ENCODE results near the gene NFAM1. TPM values are rescaled to one million over a fixed set of nuclear protein-coding genes. Genes with fewer than 3 reads are reported as not detected.

Gene NFAM1
- total RNA-seq, 2 experiments from 2014 or later = 0.11 to 0.21 TPM

DNA sequence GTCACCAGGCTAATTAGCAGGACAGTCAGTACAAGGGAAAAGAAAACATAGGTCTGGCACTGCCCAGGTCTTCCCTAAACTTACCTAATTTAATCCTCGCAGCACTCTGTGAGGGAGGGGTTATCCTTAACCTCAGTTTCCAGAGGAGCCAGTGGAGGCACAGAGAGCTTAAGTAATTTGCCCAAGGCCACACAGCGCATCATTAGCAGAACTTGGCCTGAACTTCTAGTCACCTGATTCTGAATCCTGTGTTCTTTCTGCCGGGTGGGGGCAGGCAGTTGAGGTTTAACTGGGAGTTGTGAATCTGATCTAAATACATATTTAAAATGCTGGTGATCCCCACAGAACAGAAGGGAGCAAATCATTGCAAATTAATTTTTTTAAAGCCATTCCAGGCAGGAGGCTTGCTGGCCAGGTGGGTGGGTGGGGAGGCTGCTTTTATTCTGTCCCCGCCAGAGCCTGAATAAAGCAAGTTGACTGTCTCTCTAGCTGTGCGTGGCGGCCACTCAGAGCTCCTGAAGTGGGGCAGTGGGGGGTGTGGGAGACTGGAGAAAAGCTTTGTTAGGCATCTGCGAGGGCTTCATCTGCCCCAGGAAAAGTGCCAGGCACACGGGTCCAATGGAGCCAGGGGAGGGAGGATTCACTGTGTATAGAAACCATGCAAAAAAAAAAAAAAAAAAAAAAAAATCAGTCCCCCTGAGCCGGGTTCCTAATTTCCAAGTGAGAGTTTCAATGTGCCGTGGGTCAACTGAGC, 66.1 kb downstream of the NFAM1 start:
- ChIA-PET POLR2A (no interaction called here), CTCF (interaction anchor here (0.5 to 0.7 kb wide), 3 partner anchors 21 to 291 kb away, joined by 3 to 4 read pairs (median 3); no protein-coding TSS in a partner anchor)
- peaks cover 36% of the 10 kb centered on the region for H3K27me3 Mint-ChIP-seq
- no peaks in the 10 kb centered on the region for H3K36me3 Mint-ChIP-seq (ENCODE audit: low read depth)
- intact Hi-C loops (cut with DNase I, micrococcal nuclease) = no loop called here
- H3K4me3 Mint-ChIP-seq = no peak overlapping the region
- no peak overlapping the region for H3K27ac Mint-ChIP-seq
- ATAC-seq (no peak), DNase-seq (no peak)
- H3K9me3 Mint-ChIP-seq (ENCODE audit: low read depth) = no peaks in the 10 kb centered on the region
- H3K4me1 Mint-ChIP-seq = peaks cover 17% of the 10 kb centered on the region

DNA sequence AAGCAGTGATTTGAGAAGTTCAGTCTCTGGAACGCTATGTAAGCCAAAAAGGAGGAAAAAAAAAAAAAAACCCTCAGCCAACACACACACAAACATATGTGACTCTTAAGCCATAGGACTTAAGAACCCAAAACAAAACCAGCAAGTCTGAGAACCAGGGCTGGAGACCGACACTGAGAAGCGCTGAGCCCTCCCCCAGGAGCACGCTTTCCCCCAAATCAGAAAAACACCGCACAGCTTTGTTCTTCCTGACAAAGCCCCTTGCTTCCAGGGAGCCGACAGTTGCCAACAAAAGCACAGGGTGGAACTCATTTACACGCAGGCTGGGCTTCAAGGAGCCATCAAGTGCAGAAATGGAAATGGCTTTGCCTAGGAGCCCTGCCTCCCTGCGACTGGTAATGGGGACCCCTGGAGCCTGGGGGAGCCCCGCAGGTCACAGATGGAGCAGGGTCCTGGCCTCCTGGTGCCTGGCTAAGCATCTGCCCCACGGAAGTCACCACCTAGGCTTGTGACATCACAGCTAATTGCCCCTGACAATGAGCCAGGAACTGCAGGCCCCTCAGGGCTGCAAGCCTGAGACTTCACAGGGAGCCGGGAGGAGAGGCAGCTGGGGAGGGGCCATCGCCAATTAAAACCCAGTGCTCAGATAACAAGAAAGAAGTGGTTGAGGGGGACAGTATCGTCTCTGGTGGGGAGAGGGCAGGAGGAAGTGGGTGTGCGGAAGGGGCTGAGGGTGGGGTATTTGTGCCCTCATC, 66.9 kb downstream of the NFAM1 start:
- ChIA-PET POLR2A (no interaction called here), CTCF (interaction anchor here (0.5 to 0.7 kb wide), 2 partner anchors 96 to 280 kb away, joined by 3 to 4 read pairs; no protein-coding TSS in a partner anchor)
- H3K4me3 Mint-ChIP-seq = no peak overlapping the region
- peaks cover 36% of the 10 kb centered on the region for H3K27me3 Mint-ChIP-seq
- no peaks in the 10 kb centered on the region for H3K36me3 Mint-ChIP-seq (ENCODE audit: low read depth)
- peaks cover 17% of the 10 kb centered on the region for H3K4me1 Mint-ChIP-seq
- DNase-seq = no peak
- intact Hi-C loops (cut with DNase I, micrococcal nuclease) = no loop called here
- no peak for ATAC-seq
- no peak overlapping the region for H3K27ac Mint-ChIP-seq
- no peaks in the 10 kb centered on the region for H3K9me3 Mint-ChIP-seq (ENCODE audit: low read depth)

DNA sequence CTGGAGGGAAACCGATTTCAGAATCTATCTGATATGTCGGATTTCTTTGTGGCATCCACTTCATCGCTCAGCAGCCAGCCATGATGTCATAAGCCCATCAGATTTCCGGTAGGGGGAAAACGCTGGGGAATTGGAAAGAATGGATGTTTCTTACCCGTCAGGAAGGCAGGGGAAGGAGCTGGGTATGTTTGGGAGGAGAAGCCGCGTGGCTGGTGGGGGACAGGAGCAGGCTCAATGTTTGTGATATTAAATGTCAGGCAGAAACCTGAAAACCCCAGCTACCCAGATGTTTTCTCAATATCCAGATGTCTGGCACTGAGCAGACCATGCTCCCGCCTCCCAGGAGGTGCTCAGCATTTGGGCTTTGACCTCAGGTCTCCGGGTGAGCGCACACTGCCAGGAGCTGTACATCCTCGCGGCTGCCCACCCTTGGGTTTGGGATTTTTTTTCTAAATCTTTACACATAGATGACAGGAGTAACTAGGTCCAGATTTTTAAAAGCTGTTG, 67.5 kb downstream of the NFAM1 start:
- intact Hi-C loops (cut with DNase I, micrococcal nuclease) = no loop called here
- no peak for ATAC-seq
- no peak for DNase-seq
- H3K36me3 Mint-ChIP-seq (ENCODE audit: low read depth) = no peaks in the 10 kb centered on the region
- H3K9me3 Mint-ChIP-seq (ENCODE audit: low read depth) = no peaks in the 10 kb centered on the region
- H3K27me3 Mint-ChIP-seq = peaks cover 36% of the 10 kb centered on the region
- peaks cover 15% of the 10 kb centered on the region for H3K4me1 Mint-ChIP-seq
- H3K27ac Mint-ChIP-seq = no peak overlapping the region
- ChIA-PET POLR2A (no interaction called here), CTCF (interaction anchor here (0.5 to 1.0 kb wide), 3 partner anchors 79 to 280 kb away, joined by 3 to 4 read pairs (median 4); no protein-coding TSS in a partner anchor)
- no peak overlapping the region for H3K4me3 Mint-ChIP-seq

DNA sequence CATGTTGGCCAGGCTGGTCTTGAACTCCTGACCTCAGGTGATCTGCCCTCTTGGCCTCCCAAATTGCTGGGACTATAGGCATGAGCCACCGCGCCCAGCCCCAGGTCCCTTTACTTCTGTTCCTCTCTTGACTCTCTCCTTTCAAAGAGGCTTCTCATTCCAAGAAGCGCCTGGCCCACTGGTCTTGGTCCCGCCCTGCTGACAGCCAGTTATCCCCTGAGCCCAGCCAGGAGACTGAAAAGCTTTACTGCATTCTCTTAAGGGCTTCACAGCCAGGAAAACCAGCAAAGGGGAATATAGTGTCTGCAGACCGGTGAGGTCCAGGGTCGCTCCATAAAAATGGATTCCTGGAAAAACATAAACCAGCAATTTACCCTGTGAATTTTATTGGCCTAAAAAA, 68.3 kb downstream of the NFAM1 start:
- H3K9me3 Mint-ChIP-seq (ENCODE audit: low read depth) = no peaks in the 10 kb centered on the region
- peaks cover 36% of the 10 kb centered on the region for H3K27me3 Mint-ChIP-seq
- H3K4me3 Mint-ChIP-seq = no peak overlapping the region
- peaks cover 12% of the 10 kb centered on the region for H3K4me1 Mint-ChIP-seq
- CTCF ChIA-PET = interaction anchor here (1.0 kb wide), 1 partner anchor 80 kb away, joined by 4 read pairs; no protein-coding TSS in a partner anchor
- intact Hi-C loops (cut with DNase I, micrococcal nuclease) = no loop called here
- no peaks in the 10 kb centered on the region for H3K36me3 Mint-ChIP-seq (ENCODE audit: low read depth)
- POLR2A ChIA-PET = no interaction called here
- DNase-seq (no peak), ATAC-seq (no peak)
- no peak overlapping the region for H3K27ac Mint-ChIP-seq

DNA sequence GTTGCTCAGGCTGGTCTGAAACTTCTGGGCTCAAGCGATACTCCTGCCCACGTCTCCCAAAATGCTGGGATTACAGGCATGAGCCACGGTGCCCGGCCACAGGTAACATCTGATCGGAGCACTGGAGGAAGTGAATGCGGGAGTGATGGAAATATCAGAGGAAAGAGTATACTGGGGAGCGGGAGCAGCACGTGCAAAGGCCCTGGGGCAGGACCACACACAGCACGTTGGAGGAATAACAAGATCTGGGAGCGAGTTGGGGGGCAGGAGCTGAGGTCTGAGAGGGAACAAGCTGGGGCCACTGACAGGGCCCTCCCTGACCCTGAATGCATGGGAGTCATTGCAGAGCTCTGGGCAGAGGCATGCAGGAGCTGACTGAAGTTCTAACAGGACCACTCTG, 70.7 kb downstream of the NFAM1 start:
- Mint-ChIP-seq H3K27me3 (peaks cover 19% of the 10 kb centered on the region), H3K4me1 (no peaks in the 10 kb centered on the region), H3K4me3 (no peak overlapping the region), H3K36me3 (ENCODE audit: low read depth) (no peaks in the 10 kb centered on the region), H3K27ac (no peak overlapping the region), H3K9me3 (ENCODE audit: low read depth) (no peaks in the 10 kb centered on the region)
- intact Hi-C loops (cut with DNase I, micrococcal nuclease) = no loop called here
- ChIA-PET POLR2A (no interaction called here), CTCF (interaction anchor here (0.7 kb wide), 1 partner anchor 261 kb away, joined by 4 read pairs; no protein-coding TSS in a partner anchor)
- ATAC-seq = no peak
- DNase-seq = no peak

DNA sequence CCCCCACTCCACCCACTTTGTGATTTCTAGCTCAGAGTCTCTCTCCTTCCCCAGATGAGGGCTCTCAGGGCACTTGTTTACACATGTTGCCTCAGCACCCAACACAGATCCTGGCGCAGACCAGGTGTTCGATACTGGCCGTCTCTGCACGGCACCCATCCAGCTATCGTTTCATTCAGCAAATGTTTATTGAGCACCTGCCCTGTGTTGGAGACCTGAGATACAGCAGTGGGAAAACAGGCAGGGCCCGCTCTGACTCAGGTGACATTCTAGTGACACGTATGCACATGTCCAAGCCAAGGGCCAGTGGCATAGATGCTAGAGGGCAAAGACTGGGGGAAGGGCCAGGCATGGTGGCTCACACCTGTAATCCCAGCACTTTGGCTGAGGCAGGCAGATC, 71.9 kb downstream of the NFAM1 start:
- ATAC-seq (no peak), DNase-seq (no peak)
- intact Hi-C loops (cut with DNase I, micrococcal nuclease) = no loop called here
- peaks cover 12% of the 10 kb centered on the region for H3K27me3 Mint-ChIP-seq
- no peaks in the 10 kb centered on the region for H3K9me3 Mint-ChIP-seq (ENCODE audit: low read depth)
- H3K4me3 Mint-ChIP-seq = no peak overlapping the region
- H3K36me3 Mint-ChIP-seq (ENCODE audit: low read depth) = no peaks in the 10 kb centered on the region
- no peak overlapping the region for H3K27ac Mint-ChIP-seq
- CTCF ChIA-PET = interaction anchor here (1.4 kb wide), 1 partner anchor 9 kb away, joined by 3 read pairs; no protein-coding TSS in a partner anchor
- POLR2A ChIA-PET = interaction anchor here (0.8 kb wide), 1 partner anchor 9 kb away, joined by 3 read pairs; no protein-coding TSS in a partner anchor
- H3K4me1 Mint-ChIP-seq = no peaks in the 10 kb centered on the region

DNA sequence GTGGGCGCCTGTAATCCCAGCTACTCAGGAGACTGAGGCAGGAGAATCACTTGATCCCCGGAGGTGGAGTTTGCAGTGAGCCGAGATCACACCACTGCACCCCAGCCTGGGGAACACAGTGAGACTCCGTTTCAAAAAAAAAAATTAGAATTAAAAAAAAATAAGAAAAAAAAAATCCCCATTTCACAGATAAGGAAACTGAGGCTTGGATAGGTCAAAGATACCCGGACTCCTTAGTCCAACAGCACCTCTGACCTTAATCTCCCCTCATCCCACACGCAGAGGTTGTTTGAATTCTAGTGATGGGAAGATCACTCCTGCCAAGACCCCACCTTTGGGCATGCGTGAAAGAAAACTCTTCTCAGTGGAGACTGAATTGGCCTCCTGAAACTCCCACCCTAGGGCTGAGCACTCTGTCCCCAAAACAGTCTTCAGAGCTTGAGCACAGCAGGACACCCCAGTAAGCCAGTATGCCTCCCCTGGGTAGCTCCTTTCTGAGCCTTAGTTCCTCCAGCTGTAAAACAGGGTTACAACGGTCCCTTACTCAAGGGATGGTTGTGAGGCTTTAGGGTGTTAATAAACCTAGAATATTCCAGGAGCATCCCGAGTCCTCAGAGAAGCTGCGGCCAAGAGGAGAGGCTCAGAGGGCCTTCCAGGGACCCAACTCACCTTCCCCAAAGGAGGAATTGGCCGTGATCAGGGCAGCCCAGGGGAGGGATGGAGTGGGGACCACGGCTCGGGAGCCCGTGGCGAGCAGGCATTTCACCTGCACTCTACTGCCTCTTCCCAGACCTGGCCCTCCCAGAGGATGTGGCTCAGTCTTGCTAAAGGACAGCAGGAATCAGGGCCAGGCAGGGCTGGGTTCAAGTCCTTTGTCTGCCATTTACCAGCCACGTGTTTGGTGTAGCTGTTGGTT, 73.3 kb downstream of the NFAM1 start:
- no peak for DNase-seq
- ChIA-PET POLR2A (no interaction called here), CTCF (interaction anchor here (0.6 to 1.4 kb wide), 3 partner anchors 10 to 207 kb away, joined by 3 to 4 read pairs (median 3); no protein-coding TSS in a partner anchor)
- ATAC-seq = no peak
- Mint-ChIP-seq H3K27ac (no peak overlapping the region), H3K36me3 (ENCODE audit: low read depth) (no peaks in the 10 kb centered on the region), H3K4me3 (no peak overlapping the region), H3K27me3 (peaks cover 9% of the 10 kb centered on the region), H3K4me1 (no peaks in the 10 kb centered on the region), H3K9me3 (ENCODE audit: low read depth) (no peaks in the 10 kb centered on the region)
- intact Hi-C loops (cut with DNase I, micrococcal nuclease) = no loop called here

DNA sequence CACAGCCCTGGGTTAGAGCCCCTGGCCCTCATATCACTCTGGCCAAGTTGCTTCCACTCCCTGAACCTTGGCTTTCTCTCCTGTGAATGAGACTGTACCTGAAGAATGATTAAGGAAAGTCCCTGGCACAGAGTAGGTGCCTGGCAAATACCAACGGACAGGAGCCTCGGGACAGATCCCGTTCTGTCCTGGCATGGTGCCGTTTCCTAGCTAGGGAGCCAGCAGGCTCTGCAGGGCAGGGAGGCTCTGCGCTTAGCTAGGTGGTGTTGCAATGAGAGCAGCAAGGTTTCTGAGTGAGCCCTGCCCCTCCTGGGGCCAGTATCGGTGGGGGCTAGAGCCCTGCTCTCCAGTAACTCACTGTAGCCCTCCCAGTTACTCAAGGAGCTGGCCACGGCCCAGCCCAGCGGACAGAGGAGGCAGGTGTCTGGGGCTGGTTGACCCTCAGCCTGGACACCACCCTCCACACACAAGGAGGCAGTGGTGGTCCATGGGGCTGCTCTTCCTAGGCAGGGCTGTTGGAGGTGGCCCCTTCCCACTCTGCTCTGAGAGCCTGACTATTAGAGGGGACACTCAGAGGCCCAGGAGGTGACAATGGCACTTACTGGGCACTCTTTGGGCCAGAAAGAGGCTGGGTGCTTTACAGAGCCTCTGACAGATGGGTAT, 74.4 kb downstream of the NFAM1 start:
- Mint-ChIP-seq H3K36me3 (ENCODE audit: low read depth) (no peaks in the 10 kb centered on the region), H3K27me3 (peaks cover 9% of the 10 kb centered on the region), H3K4me1 (no peaks in the 10 kb centered on the region), H3K4me3 (no peak overlapping the region), H3K9me3 (ENCODE audit: low read depth) (no peaks in the 10 kb centered on the region), H3K27ac (no peak overlapping the region)
- ATAC-seq = no peak
- POLR2A ChIA-PET = interaction anchor here (0.6 kb wide), 1 partner anchor 17 kb away, joined by 3 read pairs; no protein-coding TSS in a partner anchor
- intact Hi-C loops (cut with DNase I, micrococcal nuclease) = no loop called here
- no peak for DNase-seq
- CTCF ChIA-PET = interaction anchor here (0.6 kb wide), 1 partner anchor 676 kb away, joined by 4 read pairs; no protein-coding TSS in a partner anchor

DNA sequence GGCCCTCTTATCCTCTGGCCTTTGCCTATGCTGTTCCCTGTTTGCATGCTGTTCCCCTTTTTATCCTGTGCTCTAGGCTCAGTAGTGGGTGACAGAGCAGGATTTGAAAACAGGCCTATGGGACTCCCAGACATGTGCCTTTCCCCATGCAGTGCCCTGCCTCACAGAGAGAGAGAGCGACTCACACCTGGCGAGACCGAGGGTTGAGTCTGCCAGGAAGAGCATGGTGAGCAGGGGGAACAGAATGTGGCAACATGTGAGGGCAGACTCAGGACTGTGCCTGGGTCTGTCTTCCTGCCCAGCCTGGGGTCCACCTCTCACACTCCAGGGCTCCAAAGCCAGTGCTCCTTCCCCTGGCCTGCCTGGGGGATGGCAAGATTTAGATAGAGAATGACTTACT, 75.0 kb downstream of the NFAM1 start:
- H3K9me3 Mint-ChIP-seq (ENCODE audit: low read depth) = no peaks in the 10 kb centered on the region
- no peaks in the 10 kb centered on the region for H3K36me3 Mint-ChIP-seq (ENCODE audit: low read depth)
- H3K27me3 Mint-ChIP-seq = peaks cover 7% of the 10 kb centered on the region
- ATAC-seq (no peak), DNase-seq (no peak)
- POLR2A ChIA-PET = no interaction called here
- H3K27ac Mint-ChIP-seq = no peak overlapping the region
- CTCF ChIA-PET = interaction anchor here (0.6 kb wide), 1 partner anchor 676 kb away, joined by 4 read pairs; no protein-coding TSS in a partner anchor
- no peaks in the 10 kb centered on the region for H3K4me1 Mint-ChIP-seq
- no peak overlapping the region for H3K4me3 Mint-ChIP-seq
- intact Hi-C loops (cut with DNase I, micrococcal nuclease) = no loop called here

DNA sequence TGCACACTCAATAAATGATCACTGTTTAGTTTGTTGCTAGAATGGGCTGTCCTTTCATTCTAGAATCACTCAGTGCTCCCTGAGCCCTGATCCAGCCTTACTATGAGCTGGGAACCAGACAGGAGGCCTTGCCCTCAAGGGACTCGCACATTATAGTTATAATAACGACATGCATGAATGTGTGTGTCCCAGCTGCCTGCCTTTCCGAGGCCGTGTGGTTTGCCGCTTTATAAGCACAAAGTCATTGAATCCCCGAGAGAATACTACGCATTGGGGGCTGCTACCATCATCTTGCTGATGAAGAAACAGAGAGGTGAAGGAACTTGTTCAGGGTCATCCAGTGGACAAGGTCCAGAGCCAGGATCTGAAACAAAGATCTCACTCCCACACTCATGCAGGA, 75.7 kb downstream of the NFAM1 start:
- ATAC-seq (no peak), DNase-seq (no peak)
- CTCF ChIA-PET = no interaction called here
- Mint-ChIP-seq H3K4me1 (no peaks in the 10 kb centered on the region), H3K9me3 (ENCODE audit: low read depth) (no peaks in the 10 kb centered on the region), H3K36me3 (ENCODE audit: low read depth) (no peaks in the 10 kb centered on the region), H3K27ac (no peak overlapping the region), H3K27me3 (peaks cover 2% of the 10 kb centered on the region), H3K4me3 (no peak overlapping the region)
- intact Hi-C loops (cut with DNase I, micrococcal nuclease) = no loop called here
- POLR2A ChIA-PET = no interaction called here

Measured in activated CD4-positive, alpha-beta T cell treated with anti-CD3 and anti-CD28 coated beads for 36 hours (primary cell).